Stimulated activated CD8-positive, alpha-beta memory T cell treated with anti-CD3 and anti-CD28 coated beads, Interleukin-12 subunit alpha, Interleukin-12 subunit beta, amount 100 ng/mL, for 24 hours (primary cell): Measurements from ENCODE around the gene RND1.

Experiments
- DNase-seq: peaks from one replicate; pipeline ENCODE4 v3.0.0-alpha.2; 2020; ENCODE audit errors: extremely low read depth

Gene RND1

DNA sequence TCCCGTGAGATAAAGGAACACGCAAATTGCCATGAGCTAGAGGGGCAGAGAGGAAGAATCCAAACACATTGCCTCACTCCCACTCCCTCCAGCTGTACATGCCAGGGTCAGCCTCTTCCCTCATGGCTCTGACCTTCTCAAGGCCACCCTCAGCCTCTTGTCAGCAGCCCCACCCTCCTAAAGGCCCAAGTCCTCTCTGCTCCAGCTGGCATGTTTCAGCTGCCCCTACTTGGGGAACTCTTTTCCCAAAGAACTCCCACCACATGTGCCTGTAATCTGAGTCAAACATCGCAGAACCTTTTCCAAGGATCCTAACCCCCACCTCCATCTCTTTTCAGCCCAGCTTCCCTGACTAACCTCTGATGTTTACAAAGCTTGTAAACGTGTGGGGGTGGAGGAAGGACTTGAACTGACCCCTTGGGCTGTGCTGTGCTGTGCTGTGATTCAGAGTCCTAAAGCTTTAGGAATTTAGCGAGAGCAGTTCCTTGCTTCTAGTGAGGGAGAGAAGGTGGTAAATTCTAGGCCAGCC is 54.7 kb downstream of the RND1 start:
- DNase-seq: no peak

DNA sequence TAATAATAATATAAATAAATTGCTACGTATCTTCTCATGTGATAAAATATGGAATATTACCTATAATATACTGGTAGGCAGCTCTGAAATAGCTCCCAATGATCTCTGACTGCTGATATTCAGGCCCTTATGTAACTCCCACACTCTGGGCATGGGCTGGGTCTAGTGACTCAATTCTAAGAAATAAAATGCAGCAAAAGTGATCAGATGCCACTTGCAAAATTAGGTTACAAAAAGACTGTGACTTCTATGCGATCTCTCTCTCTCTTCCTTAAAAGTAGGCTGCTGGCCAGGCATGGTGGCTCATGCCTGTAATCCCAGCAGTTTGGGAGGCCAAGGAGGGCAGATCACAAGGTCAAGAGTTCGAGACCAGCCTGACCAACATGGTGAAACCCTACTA is 57.7 kb downstream of the RND1 start:
- DNase-seq: no peak
